Measurements from ENCODE around the gene HMGCLL1.

HMGCLL1 gene

DNA sequence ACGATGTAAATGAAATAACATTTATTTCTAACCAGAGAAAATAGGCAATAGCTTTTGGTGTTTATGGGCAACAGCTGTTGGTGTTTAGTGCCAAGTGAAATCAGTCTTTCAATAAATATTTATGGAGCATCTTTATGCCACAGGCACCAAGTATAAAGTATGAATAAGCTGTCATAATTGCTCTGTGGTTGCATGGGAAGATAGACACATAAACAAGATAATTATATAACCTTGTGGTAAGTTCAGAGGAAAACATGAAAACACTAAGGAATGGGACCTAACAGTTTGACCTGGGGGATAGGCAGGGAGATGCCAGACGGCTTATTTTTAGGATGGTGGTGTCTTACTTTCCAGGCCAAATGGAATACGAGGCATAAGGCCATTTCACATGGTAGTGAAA, 140.8 kb downstream of the HMGCLL1 start:
- no peak for DNase-seq

- DNase-seq, result no peak
Measured at GRCh38 chr6:55437141-55437540, 141.9 kb downstream of the HMGCLL1 start.

GRCh38 chr6:55433446-55434130, 145.4 kb downstream of the HMGCLL1 start:
- no peak for DNase-seq

DNA sequence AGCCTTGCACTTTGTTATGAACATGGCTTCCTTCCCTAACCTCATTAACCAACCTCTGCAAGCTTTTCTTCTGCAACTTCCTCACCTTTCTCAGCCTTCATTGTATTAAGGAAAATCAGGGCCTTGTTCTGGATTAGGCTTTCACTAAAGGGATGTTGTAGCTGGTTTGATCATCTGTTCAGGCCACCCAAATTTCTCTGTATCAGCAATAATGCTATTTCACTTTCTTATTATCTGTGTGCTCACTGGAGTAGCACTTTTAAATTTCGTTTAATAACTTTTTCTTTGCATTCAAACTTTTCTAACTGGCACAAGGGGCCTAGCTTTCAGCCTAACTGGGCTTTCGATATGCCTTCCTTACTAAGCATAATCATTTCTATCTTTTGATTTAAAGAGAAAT, 155.1 kb downstream of the HMGCLL1 start:
- DNase-seq, result no peak

DNA sequence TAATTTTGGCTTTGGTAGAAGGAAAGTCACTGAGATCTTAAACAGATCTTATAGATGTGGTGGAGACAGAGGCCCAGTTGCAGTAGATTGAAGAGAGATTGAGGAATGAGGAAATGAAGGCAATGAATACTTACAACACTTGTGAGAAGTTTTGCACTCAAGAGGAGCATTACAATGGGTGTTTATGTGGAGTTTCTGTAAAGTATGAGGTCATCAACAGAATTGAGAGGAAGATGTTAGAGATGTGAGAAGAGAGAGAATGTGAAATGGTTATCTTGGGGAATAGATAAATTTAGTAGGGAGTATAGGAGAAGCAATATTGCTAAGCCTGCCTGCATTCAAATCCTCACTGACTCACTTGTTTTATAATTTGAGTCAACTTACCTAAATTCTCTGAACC, 168.3 kb downstream of the HMGCLL1 start:
- DNase-seq, result no peak

DNA sequence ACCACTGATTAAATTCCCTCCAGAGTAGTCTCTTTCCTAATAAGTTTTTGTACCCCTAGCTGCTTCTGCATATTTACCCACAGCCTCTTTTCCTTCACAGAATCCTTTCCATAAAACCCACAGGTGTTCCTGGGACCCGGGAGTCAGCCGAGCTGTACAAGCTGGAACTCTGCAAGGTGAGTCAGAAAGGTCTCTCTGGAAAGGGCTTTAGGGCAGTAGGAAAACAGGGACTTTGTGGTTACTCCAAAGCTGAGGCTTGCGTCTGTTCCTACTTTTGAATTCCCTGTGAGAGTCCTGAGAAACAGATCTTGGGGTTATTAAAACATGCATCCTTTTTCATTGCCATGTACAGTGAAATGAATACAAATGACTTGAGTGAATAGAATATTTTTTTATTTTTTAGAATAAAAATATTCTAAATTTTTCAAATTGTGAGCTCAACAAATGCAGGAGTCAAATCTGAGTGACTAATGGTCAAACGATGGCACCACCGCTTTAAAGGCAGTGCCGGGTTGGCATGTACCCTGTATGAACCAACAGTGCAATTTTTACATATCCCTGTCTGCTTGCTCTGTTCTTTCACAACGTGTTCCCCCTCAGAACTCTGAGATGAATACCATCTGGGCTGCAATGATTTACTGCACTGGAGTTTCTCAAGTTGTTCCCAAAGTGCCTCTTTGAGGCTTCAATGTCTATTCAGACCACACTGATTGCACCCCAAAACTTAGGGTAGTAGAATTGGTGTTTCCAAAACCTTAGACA, 173.3 kb downstream of the HMGCLL1 start:
- DNase-seq, result no peak

GRCh38 chr6:55399351-55399750, 179.6 kb downstream of the HMGCLL1 start:
- no peak for DNase-seq

GRCh38 chr6:55397986-55398385, 181.0 kb downstream of the HMGCLL1 start:
- DNase-seq, result no peak

- no peak for DNase-seq
Measured at GRCh38 chr6:55395871-55396270, 183.1 kb downstream of the HMGCLL1 start.

- DNase-seq, result no peak
Measured at GRCh38 chr6:55388211-55388610, 190.8 kb downstream of the HMGCLL1 start.
